ENCODE data around the gene TOE1.

TOE1 gene

DNA sequence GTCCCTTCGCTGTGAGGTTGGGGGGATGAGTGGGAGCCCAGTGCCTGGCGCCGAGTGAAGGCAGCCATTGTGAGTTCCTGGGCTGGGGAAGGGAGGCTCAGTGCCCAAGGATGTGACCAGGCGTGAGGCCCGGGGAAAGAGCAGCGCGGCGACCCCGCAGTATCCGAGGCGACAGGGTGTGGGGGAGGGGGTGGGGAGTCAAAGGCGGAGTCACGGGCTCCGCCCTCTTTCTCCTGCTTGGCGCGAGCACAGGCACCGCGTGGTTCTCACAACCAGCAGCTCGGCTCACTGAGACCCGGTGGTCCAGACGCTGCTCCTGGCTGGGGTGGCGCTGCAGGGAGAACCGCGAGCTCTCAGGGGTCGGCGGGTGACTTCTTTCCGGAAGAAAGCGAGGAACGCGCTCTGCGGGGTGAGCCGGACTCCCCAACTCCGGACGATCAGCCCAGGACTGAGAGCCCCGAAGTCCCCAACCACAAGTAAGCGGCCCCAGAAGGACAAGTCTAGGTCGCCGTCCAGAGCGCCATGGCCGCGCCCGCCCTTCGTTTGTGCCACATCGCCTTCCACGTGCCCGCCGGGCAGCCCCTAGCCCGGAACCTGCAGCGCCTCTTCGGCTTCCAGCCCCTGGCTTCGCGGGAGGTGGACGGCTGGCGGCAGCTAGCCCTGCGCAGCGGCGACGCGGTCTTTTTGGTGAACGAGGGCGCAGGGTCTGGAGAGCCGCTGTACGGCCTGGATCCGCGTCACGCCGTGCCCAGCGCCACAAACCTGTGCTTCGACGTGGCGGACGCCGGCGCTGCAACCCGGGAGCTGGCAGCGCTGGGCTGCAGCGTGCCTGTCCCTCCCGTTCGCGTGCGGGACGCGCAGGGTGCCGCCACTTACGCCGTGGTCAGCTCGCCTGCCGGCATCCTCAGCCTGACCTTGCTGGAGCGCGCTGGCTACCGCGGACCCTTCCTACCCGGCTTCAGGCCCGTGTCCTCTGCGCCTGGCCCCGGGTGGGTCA is 13.0 kb upstream of the TOE1 start, which contains the start of gene HPDL:
TSS of gene HPDL (plus strand) at position 269 of the 997 bp plus-strand sequence. CDS start at position 523, 254 bp downstream.
- peak; percentile 14 for DNase-seq (ENCODE audit: low read depth)

DNA sequence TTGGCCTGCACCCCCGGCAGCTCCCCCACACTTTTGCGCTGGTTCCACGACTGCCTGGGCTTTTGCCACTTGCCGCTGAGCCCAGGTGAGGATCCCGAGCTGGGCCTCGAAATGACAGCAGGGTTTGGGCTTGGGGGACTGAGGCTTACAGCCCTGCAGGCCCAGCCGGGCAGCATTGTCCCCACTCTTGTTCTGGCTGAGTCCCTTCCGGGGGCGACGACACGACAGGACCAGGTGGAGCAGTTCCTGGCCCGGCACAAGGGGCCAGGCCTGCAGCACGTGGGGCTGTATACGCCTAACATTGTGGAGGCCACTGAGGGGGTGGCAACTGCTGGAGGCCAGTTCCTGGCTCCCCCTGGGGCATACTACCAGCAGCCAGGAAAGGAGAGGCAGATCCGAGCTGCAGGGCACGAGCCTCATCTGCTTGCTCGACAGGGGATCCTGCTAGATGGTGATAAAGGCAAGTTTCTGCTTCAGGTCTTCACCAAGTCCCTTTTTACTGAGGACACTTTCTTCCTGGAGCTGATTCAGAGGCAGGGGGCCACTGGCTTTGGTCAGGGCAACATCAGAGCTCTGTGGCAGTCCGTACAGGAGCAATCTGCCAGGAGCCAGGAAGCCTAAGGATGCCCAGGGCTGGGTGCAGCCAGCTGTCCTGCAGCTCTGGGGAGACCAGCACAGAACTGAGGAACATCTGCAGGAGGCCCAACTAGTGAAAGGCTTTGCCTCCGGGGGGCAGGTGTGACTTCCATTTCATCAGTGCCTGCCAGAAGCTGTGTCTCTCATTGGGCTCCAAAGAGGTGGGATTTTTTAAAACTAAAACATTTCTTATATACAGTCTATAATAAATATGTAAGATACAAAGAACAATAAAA is 12.1 kb upstream of the TOE1 start:
- DNase-seq (ENCODE audit: low read depth), result no peak

DNA sequence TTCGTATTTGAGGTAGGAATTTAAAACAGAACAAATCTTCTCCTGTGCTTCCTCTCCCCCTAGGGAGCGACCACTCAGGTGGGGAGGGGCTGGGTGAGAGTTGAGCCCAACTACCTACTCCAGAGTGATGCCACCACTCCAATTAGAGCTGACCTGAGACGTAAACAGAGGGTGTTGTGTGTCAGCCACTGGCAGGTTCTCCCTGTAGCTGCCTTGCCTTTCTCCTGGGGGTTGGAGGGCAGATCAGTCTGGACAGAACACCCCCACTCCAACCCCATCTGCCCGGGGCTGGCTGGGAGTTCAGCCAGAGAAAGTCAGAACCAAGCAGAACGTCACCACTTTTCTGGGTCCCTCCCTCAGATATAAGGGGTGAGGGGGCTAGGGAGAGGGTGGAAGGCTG is 11.3 kb upstream of the TOE1 start:
- DNase-seq (ENCODE audit: low read depth), result no peak

GRCh38 chr1:45329445-45329844 is 10.5 kb upstream of the TOE1 start:
- DNase-seq (ENCODE audit: low read depth), result no peak

GRCh38 chr1:45331436-45332345 is 8.3 kb upstream of the TOE1 start:
- DNase-seq (ENCODE audit: low read depth), result no peak

- no peak for DNase-seq (ENCODE audit: low read depth)
Observed at GRCh38 chr1:45332346-45332720, 7.6 kb upstream of the TOE1 start.

- DNase-seq (ENCODE audit: low read depth), result no peak
Observed at GRCh38 chr1:45334308-45335245, 5.4 kb upstream of the TOE1 start.

DNA sequence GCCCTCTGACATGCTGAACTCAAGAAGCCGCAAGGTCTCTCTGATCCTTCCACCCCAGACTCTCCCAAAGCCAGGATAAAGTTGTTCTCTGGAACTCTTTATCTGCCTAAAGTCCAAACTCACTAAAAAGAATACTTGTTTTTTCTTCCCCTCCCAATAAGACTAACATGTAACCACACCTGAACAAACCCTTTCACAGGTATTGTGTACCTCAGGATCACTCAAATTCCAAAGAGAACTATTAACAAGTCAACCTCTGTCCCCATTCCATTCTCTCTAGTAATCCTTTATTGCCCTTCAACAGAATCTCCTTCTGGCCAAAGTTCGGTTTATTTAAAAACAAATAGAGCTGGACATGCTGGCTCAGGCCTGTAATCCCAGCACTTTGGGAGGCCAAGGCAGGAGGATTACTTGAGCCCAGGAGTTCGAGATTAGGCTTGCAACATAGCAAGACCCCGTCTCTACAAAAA is 4.1 kb upstream of the TOE1 start:
- DNase-seq (ENCODE audit: low read depth), result no peak

DNA sequence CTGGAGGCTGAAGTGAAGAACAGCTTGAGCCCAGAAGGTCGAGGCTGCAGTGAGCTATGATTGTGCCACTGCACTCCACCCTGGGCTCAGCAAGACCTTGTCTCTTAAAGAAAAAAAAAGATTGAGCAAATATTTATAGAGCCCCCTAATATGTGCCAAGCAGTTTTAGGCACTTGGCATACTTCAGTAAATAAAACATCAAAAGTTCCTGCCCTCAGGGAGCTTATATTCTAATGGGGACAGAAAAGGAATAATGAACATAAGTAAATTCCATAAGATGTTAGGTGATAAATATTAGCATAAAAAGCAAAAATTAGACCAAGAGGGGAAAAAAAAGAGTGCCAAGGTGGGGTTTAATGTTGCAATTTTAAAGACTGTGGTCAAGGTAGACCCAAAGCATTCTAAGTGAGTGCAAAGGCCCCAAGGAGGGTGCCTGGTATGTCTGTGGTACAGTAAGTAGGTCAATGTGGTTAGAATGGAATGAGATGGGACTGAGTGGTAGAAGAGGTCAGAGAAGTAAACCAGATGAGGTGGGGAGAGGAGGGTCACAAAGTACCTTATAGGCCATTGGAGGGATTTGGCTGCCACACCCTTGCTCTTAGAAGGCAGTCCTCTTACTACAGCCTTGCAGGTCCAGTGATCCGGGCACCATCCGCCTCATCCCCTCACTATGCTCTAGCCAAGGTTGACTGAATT is 2.2 kb upstream of the TOE1 start:
- no peak for DNase-seq (ENCODE audit: low read depth)

- DNase-seq (ENCODE audit: low read depth), result no peak
Observed at GRCh38 chr1:45340816-45341466, 971 bp downstream of the TOE1 start.

DNA sequence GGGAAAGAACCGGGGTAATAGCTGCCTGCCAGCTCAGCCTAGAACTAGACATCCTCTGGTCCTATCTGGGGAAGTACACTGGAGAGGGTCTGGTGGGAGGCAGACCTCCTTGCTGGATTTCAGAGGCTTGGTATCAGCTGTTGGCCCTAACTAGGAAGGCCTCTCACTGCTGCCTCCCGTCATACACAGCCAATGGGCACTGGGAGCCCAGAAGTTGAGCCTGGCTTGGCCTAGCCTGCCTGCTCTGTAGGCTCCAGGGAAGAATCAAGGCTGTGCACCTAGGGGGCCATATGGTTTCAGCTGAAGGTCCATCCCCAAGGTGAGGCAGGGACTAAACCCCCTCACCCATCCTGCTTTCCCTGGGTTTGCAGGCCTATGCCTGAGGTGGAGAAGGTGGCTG is 4.5 kb downstream of the TOE1 start:
- no peak for DNase-seq (ENCODE audit: low read depth)

DNA sequence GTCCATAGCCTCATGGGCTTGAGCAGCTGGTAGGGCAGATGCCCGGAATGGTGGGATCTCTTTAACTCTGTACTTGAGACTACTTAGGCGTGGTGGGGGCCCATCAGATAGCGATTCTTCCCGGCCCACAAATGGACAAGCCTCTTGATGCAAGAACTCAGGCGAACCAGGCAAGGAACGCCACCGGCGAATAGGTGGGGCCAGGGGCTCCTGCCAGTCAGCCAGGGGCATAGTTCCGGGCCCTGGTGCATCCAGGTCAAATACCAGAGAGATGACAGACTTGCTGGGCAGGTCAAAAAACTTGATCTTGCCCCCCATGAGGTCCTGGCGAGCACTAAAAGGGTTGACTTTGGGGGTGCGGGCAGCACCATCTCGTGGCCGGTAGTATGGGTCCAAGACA is 5.0 kb downstream of the TOE1 start:
- no peak for DNase-seq (ENCODE audit: low read depth)

GRCh38 chr1:45346473-45346872 is 6.5 kb downstream of the TOE1 start:
- DNase-seq (ENCODE audit: low read depth), result no peak

- no peak for DNase-seq (ENCODE audit: low read depth)
Observed at GRCh38 chr1:45348020-45348419, 8.1 kb downstream of the TOE1 start.

DNA sequence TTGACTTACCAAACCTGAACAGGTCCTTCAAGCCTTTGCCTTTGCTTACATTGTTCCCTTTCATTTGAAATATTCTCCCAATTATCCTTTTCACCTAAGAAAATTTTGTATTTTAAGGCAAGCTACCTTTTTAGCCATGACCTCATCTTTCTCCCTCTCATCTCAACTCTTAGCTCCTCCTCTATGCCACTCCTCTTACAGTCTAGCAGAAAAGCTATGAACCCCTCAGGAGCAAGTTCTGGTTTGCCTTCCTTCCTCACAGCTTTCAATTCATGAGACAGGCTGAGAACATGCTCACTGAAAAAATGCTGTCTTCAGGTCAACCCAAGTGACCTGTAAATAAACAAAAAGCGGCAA is 8.6 kb downstream of the TOE1 start:
- DNase-seq (ENCODE audit: low read depth), result no peak

DNA sequence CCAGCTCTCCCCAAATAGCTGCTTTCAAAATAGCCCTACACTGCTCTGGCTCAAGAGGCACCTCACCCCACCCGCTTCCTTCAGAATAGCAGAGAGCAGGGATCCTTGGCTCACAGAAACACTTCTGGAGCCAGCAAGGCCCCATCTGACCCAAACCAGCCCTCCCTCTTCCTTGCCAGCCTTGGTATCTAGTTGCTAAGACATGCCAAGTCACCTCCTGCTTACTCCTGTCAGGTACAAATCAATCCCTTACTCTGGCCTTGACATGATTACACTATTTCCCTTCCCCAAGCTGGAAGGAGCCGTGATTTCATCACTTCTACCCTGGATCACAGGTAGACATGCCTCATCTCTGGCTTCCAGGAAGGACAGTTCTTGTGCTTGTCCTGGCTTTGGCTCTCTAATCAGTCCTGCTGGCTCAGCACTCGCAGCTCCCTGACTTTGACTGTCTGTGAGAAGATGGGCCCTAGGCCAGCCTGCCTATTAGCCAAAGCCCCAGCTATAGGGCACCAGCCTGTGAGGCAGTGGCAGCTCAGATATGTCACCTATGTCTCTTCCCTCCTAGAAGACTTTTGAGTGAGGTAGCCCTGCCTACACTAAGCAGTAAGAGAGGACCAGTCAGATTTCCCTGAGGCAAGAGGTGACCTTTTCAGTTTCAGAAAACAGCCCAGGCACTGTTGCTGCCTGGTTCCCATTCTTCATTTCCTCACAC is 9.2 kb downstream of the TOE1 start:
- no peak for DNase-seq (ENCODE audit: low read depth)

GRCh38 chr1:45351508-45351907 is 11.5 kb downstream of the TOE1 start:
- DNase-seq (ENCODE audit: low read depth), result no peak

DNA sequence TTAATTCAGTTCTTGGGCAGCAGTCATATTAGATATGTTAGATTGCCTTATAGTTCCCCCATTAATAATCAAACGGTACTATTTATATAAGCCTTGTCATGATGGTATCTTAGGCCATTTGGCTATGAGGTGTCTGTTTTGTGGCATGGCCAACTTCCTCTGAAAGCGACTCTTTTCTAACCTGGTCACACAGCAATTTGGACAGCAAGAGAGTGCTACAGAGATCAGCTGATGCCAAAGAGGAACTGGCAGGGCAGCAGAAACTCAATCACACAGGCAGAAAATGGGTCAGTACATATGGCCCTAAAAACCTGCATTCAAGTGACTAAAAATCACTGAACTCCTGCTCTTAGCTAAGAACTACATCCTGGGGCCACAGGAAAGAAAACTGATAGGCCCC is 13.7 kb downstream of the TOE1 start:
- DNase-seq (ENCODE audit: low read depth), result no peak

- no peak for DNase-seq (ENCODE audit: low read depth)
Observed at GRCh38 chr1:45354838-45355237, 14.9 kb downstream of the TOE1 start.
